AG10803 (cell line): Measurements from ENCODE around the gene CPB1.
"Not testable (repeated sequence)": the region's sequence is repeated elsewhere in the genome, so short reads cannot be mapped to it uniquely, and the experiment has no call there.

Experiments
- DNase-seq: peaks from one replicate; pipeline ENCODE4 v3.0.0; 2010; ENCODE audit warnings: low read depth
- H3K4me3 ChIP-seq: 2 replicates; pipeline ENCODE4 v1.5.1; 2011; ENCODE audit warnings: mild to moderate bottlenecking, low read length, control low read depth
- TF ChIP-seq, protein P1 (sequence below): conservative IDR thresholded peaks from 2 replicates; pipeline ENCODE4 v1.5.1; 2011; ENCODE audit warnings: mild to moderate bottlenecking, low read length, control low read depth, inconsistent platforms

CPB1 gene

DNA sequence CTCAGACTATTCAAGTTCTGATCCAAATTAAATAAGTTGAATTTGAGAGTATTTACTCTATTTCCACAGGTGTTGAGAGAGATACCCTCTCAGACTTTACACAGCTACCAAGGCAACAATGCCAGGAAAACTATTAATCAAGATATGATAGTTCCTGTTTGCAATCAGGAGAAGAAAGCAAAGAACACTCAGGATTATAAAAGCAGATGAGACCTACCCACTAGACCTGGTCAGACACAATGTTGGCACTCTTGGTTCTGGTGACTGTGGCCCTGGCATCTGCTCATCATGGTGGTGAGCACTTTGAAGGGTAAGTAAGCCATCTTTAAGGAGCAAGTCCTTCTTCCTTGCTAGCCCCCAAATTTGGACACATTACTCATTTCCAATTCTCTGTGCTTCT is at the start of gene CPB1:
Gene CPB1 (plus strand): TSS at position 227 of the 400 bp plus-strand sequence. CDS start 13 bp downstream, at position 240.
- no peak within 1 kb of the TSS for H3K4me3 ChIP-seq
- TF ChIP-seq, protein P1, sequence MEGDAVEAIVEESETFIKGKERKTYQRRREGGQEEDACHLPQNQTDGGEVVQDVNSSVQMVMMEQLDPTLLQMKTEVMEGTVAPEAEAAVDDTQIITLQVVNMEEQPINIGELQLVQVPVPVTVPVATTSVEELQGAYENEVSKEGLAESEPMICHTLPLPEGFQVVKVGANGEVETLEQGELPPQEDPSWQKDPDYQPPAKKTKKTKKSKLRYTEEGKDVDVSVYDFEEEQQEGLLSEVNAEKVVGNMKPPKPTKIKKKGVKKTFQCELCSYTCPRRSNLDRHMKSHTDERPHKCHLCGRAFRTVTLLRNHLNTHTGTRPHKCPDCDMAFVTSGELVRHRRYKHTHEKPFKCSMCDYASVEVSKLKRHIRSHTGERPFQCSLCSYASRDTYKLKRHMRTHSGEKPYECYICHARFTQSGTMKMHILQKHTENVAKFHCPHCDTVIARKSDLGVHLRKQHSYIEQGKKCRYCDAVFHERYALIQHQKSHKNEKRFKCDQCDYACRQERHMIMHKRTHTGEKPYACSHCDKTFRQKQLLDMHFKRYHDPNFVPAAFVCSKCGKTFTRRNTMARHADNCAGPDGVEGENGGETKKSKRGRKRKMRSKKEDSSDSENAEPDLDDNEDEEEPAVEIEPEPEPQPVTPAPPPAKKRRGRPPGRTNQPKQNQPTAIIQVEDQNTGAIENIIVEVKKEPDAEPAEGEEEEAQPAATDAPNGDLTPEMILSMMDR: no peak
- DNase-seq: no peak

DNA sequence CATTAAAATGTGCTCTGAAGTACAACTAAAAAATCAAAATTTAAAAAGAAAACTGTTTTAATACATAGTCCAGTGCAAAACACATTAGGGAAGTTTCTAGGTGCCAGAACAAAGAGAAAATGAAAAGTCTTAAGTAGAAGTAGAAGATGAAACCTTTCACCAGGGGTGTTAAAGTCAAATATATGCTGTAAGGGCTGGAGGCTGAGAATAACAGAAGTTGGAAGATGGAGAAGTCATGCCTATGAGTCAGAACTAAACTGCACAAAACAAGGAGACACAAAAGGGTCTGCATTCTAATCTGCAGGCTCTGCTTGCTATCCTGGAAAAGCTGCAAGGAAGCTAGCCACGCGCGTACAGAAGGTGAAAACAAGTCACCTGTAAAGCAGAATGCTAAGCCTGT is 48.7 kb upstream of the CPB1 start:
- TF ChIP-seq, protein P1: no peak
- H3K4me3 ChIP-seq: no peak overlapping the region

DNA sequence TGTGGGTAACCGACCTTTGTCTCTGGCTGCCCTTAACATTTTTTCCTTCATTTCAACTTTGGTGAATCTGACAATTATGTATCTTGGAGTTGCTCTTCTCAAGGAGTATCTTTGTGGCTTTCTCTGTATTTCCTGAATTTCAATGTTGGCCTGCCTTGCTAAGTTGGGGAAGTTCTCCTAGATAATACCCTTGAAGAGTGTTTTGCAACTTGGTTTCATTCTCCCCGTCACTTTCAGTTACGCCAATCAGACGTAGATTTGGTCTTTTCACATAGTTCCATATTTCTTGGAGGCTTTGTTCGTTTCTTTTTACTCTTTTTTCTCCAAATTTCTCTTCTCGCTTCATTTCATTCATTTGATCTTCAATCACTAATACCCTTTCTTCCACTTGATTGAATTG is 42.6 kb upstream of the CPB1 start:
- not testable (repeated sequence) for H3K4me3 ChIP-seq, DNase-seq

More for the DNA sequence above, 48.7 kb upstream of the CPB1 start:
- no peak for DNase-seq

DNA sequence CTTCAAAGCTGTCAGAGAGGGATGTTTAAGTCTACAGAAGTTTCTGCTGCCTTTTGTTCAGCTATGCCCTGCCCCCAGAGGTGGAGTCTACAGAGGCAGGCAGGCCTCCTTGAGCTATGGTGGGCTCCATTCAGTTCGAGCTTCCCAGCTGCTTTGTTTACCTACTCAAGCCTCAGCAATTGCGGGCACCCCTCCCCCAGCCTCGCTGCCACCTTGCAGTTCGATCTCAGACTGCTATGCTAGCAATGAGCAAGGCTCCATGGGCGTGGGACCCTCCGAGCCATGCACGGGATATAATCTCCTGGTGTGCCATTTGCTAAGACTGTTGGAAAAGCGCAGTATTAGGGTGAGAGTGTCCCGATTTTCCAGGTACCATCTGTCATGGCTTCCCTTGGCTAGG is 41.5 kb upstream of the CPB1 start:
- not testable (repeated sequence) for DNase-seq, H3K4me3 ChIP-seq

DNA sequence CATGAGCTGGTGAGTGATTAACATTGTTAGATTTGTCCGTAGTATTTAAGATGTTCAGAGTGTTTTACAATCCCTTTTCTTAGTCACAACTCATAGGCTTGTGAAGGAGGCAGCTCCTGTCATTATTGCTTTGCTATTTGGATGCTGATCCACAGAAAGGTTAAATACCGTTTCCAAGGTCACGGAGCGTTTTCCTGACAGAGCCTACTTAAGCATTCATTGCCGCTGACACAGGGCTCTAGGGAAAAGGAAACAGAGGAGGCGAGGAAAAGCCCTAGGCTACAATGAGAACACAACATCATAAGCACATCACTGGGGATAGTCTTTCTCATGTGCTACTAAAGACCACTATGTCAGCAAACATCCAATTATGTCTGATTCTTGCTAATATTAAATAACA is 38.5 kb upstream of the CPB1 start:
- DNase-seq: no peak
- no peak overlapping the region for H3K4me3 ChIP-seq
- TF ChIP-seq, protein P1: no peak

DNA sequence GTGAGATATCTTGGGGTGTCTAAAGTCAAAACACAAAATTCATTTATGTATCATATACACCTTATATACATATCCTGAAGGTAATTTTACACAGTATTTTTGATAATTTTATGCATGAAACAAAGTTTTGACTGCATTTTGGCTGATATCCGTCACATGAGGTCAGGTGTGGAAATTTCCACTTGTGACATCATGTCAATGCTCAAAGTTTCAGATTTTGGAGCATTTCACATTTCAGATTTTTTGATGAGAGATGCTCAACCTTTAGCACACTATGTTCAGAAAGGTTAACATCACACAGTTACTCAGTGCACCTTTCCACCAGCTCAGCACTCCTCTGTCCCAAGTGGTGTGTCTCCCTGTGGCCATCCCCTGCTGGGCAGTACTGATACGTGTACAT is 37.7 kb upstream of the CPB1 start:
- TF ChIP-seq, protein P1: no peak
- no peak overlapping the region for H3K4me3 ChIP-seq
- no peak for DNase-seq

DNA sequence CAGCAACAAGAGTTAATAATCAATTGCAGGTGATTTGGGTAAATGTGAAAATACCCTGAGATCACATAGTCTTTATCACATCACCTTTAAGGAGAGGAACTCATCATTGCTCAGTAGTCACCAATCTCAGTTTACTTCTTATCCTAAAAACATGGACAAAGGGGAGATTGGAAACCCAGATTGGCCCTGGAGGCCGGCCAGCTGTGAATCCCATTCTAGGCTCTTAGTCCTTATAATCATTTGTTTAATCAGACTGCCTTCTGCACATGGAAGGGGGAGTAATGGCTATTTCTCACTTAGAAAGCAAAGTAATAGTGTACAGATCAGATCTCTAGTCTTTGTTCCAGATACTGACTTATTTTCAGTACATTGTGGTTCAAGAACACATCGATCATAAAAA is 37.2 kb upstream of the CPB1 start:
- TF ChIP-seq, protein P1: no peak
- H3K4me3 ChIP-seq: no peak overlapping the region
- DNase-seq: no peak

DNA sequence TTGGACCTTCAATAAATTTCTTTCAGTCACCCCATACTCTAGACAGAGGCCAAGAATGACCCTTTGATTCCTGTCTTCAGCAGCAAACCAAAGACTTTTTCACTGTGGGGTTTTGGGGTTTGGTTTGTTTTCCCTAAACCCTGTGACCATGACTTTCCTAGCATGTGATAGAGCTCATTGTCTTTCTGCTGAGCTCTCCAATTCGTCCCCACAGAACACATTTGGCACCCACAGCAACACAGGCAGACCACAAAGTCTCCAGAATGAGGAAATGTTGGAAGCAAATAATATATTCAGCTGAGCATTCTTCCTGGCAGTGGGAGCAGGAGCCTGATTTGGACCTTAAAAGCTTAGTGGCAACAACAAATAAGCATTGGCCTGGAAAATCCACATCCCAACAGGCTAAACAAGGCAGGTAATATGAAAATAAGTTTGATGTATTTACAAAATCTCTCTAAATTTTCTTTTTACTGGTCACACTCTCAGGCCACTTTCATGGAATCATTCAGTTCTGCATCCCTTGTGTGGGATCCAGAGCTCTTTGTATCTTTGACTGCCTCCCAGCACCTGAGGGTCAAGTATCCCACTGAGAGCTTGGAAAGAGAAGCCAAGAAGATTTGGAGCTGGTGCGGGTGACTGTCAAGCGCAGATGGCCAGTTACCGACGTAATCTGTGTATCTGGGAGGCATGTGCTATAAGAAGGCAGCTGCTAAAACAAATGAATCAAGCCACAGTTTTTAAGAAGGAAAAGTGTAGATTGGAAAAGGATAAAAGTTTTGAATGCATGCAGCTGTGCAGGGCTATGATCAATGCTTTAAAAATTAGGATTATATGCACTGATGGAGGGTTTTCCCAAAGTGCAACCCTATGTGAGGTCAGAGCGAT is 36.5 kb upstream of the CPB1 start:
- H3K4me3 ChIP-seq: no peak overlapping the region
- TF ChIP-seq, protein P1: no peak
- DNase-seq: peak; percentile 27
